AG09319 (cell line): ENCODE measurements around the gene USP6NL.

Experiments
- DNase-seq: peaks from one replicate; pipeline ENCODE4 v3.0.0-alpha.2; 2010; ENCODE audit warnings: low read depth; ENCODE audit errors: extremely low read depth
- TF ChIP-seq, protein P1 (sequence below): IDR thresholded peaks from 2 replicates; pipeline ENCODE4 v1.5.1; 2011; ENCODE audit warnings: low read depth, mild to moderate bottlenecking, inconsistent platforms, low read length, moderate library complexity

USP6NL gene

GRCh38 chr10:11557967-11558366 is 53.5 kb downstream of the USP6NL start:
- no peak for DNase-seq
- TF ChIP-seq, protein P1, sequence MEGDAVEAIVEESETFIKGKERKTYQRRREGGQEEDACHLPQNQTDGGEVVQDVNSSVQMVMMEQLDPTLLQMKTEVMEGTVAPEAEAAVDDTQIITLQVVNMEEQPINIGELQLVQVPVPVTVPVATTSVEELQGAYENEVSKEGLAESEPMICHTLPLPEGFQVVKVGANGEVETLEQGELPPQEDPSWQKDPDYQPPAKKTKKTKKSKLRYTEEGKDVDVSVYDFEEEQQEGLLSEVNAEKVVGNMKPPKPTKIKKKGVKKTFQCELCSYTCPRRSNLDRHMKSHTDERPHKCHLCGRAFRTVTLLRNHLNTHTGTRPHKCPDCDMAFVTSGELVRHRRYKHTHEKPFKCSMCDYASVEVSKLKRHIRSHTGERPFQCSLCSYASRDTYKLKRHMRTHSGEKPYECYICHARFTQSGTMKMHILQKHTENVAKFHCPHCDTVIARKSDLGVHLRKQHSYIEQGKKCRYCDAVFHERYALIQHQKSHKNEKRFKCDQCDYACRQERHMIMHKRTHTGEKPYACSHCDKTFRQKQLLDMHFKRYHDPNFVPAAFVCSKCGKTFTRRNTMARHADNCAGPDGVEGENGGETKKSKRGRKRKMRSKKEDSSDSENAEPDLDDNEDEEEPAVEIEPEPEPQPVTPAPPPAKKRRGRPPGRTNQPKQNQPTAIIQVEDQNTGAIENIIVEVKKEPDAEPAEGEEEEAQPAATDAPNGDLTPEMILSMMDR: no peak

DNA sequence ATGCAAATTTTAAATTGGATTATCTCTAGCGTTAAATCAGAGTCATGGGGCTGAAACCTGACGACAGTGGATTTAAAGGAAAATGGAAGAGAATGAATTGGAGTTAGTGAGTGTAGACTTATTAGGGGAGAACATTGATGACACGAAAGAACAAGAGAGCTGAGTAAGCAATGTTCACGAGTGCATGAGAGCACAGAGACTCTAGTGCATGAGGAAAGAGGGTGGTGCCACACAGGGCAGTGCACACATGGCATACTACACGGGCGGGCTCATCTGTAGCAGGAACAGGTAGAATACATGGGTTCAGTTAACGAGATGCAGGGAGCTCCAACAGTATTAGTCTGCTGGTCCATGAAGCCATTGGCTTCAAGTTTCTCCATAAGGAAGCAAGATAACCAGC is 53.9 kb downstream of the USP6NL start:
- TF ChIP-seq, protein P1: no peak
- DNase-seq: no peak

DNA sequence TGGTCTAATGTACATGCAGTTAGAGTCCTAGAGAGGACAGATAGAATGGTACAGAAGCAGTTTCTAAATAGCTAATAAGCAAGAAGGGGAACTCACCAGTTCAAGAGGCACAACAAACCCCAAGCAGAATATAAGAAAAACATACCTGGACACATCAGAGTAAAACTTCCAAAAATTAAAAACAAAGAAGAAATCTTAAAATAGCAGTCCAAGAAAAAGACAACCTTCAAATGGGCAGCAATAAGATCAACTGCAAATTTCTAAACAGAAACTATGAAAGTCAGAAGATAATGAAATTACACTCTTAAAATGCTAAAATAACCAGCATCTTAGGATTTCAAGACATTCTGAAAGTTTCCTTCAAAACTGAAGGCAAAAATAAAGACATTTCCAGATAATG is 55.9 kb downstream of the USP6NL start:
- TF ChIP-seq, protein P1: no peak

GRCh38 chr10:11553773-11554381 is 57.6 kb downstream of the USP6NL start:
- TF ChIP-seq, protein P1: no peak

More for the DNA sequence above, 55.9 kb downstream of the USP6NL start:
- DNase-seq: no peak

DNA sequence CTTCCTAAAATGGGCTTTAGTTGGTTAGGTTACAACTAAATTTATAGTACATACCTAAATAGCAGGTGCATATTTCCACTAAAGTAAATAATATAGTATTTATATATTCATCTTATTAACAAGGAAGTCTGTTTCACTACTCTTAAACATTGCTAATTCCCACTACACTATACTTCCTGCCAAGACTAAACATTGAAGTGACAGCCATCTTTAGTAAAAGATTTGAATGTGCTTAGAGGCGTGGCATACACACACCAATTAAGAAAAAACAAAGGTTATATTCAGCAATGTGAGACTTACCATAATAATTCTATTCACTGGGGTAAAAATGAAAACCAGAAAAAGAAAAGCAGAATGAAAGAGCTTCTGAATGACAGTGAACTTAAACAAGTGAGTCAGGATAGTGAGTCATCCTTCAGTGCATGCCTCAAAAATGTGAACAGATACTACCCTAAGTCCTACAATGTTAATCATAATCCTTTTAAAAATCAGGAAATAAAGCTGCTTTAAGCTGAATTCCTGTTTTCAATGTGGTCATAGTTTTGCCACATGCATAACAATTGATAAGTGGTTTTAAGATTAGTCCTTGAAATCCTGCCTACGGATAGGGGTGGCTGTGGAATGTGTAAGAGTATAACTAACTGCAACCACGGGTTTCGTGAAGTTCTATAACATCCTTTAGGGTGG is 59.4 kb downstream of the USP6NL start:
- TF ChIP-seq, protein P1: no peak
- no peak for DNase-seq

More at GRCh38 chr10:11553773-11554381, 57.6 kb downstream of the USP6NL start:
- DNase-seq: no peak

DNA sequence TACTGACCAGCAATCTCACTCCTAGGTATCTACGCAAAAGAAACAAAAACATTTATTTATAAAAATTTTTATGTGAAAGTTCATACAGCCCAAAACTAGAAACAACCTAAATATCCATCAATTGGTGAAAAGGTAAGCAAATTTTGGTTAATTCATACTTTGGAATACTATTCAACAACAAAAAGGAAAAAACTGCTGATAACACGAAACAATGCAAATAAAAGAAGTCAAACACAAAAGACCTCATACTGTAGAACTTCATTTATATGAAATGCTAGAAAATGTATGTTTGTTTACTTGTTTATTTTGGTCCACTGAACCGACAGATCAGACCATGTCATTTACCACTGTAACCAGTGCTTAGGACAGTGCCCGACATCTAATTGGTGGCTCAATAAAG is 60.3 kb downstream of the USP6NL start:
- DNase-seq: no peak
- TF ChIP-seq, protein P1: no peak

- TF ChIP-seq, protein P1: no peak
- DNase-seq: no peak
Observed at GRCh38 chr10:11548768-11549099, 62.7 kb downstream of the USP6NL start.
